GM12878 (cell line): ENCODE measurements around the gene AGRP. TPM values are rescaled to one million over a fixed set of nuclear protein-coding genes. Genes with fewer than 3 reads are reported as not detected.

Experiments
- ATAC-seq: fragments of 200-7000 bp; cut with Tn5 transposase; 3 replicates; pipeline ENCODE4 v1.9.1; 2020; ENCODE audit warnings: mild to moderate bottlenecking, moderate library complexity
- BruUV-seq: library from RNA; stranded (reverse); fragments of 400-500 nt; replicated peaks from 2 replicates; lab custom pipeline; 2021; lab: Mats Ljungman, UMichigan
- CTCF ChIA-PET: fragments of 300-600 bp; sonication (Branson Sonifier 250); formaldehyde crosslinking; extraction: SDS; loops from one replicate; lab custom pipeline; 2021; ENCODE audit warnings: inconsistent platforms; lab: Yijun Ruan, JAX
- POLR2A ChIA-PET: fragments of 350-600 bp; formaldehyde crosslinking; extraction: SDS; loops from one replicate; lab custom pipeline; 2021; ENCODE audit warnings: inconsistent platforms; lab: Charles Lee
- RAD21 ChIA-PET: fragments of 300-600 bp; sonication (Branson Sonifier 250); formaldehyde crosslinking; loops from one replicate; lab custom pipeline; 2023; ENCODE audit warnings: antibody characterized with exemption; ENCODE audit not compliant: unreplicated experiment; lab: Charles Lee
- SMC1A ChIA-PET: fragments of 300-600 bp; sonication (Branson Sonifier 250); formaldehyde crosslinking; loops from one replicate; lab custom pipeline; 2023; ENCODE audit not compliant: unreplicated experiment, uncharacterized antibody; lab: Charles Lee
- DNase-seq: peaks from one replicate; pipeline ENCODE4 v3.0.0-alpha.2; 2011; ENCODE audit warnings: low read depth, low spot score
- FAIRE-seq: peaks from 3 replicates; lab custom pipeline; 2011; peaks lifted over from hg19 to GRCh38; lab: Jason Lieb, UNC
- H2AFZ ChIP-seq: 2 replicates; pipeline ENCODE4 v1.6.0; 2011; ENCODE audit warnings: low read depth, low read length, control low read depth; ENCODE audit not compliant: control insufficient read depth
- H3K27ac ChIP-seq: 2 replicates; pipeline ENCODE4 v1.5.1; 2011; ENCODE audit warnings: control low read depth; ENCODE audit not compliant: control insufficient read depth, insufficient read depth
- H3K27me3 ChIP-seq, 2 experiments: replicated peaks in 1 of 2; 2 replicates each; pipeline versions ENCODE4 v1.6.0 to v1.6.1; 2011; ENCODE audit warnings: low read length in 1 of 2; ENCODE audit not compliant: control insufficient read depth in 2 of 2, insufficient read depth in 2 of 2
- H3K36me3 ChIP-seq, 2 experiments: 2 replicates each; pipeline ENCODE4 v1.5.1; 2011; ENCODE audit warnings: low read length in 1 of 2; ENCODE audit not compliant: control insufficient read depth in 2 of 2, insufficient read depth in 2 of 2
- H3K4me1 ChIP-seq: 2 replicates; pipeline ENCODE4 v1.6.1; 2011; ENCODE audit warnings: mild to moderate bottlenecking, low read length, moderate library complexity, mixed read lengths; ENCODE audit not compliant: control insufficient read depth, insufficient read depth
- H3K4me2 ChIP-seq: 2 replicates; pipeline ENCODE4 v1.6.0; 2011; ENCODE audit warnings: control low read depth; ENCODE audit not compliant: control insufficient read depth, insufficient read depth
- H3K4me3 ChIP-seq: fragments of 200-600 bp; sonication (generic); 2 replicates; pipeline ENCODE4 v1.5.1; 2016
- H3K79me2 ChIP-seq: 2 replicates; pipeline ENCODE4 v1.6.0; 2011; ENCODE audit warnings: low read length; ENCODE audit not compliant: control insufficient read depth, insufficient read depth
- H3K9ac ChIP-seq: 2 replicates; pipeline ENCODE4 v1.8.0; 2011; ENCODE audit warnings: low read length, control low read depth, mixed read lengths; ENCODE audit not compliant: control insufficient read depth, insufficient read depth
- H3K9me3 ChIP-seq: replicated peaks from 3 replicates; pipeline ENCODE4 v1.5.1; 2011; ENCODE audit warnings: mild to moderate bottlenecking, low read length; ENCODE audit not compliant: control insufficient read depth, insufficient read depth
- H4K20me1 ChIP-seq: 2 replicates; pipeline ENCODE4 v1.6.0; 2011; ENCODE audit not compliant: control insufficient read depth, insufficient read depth
- JUND ChIP-seq: IDR thresholded peaks from 2 replicates; pipeline ENCODE4 v1.6.1; 2012; ENCODE audit warnings: low read depth, mild to moderate bottlenecking, low read length, improper control_type of control experiment, moderate library complexity
- NFXL1 ChIP-seq: fragments of 450-650 bp; IDR thresholded peaks from 2 replicates; pipeline ENCODE4 v1.6.1; 2017; ENCODE audit warnings: antibody characterized with exemption, mild to moderate bottlenecking, borderline replicate concordance
- POLR2A ChIP-seq: IDR thresholded peaks from 2 replicates; pipeline ENCODE4 v1.6.1; 2011; ENCODE audit warnings: low read depth, mild to moderate bottlenecking, low read length
- WRNIP1 ChIP-seq: IDR thresholded peaks from 2 replicates; pipeline ENCODE4 v1.6.1; 2011; ENCODE audit warnings: low read depth, low read length, improper control_type of control experiment, borderline replicate concordance
- WGBS: methylation state at CpG from one replicate; pipeline ENCODE4 v1.1.6; 2016; ENCODE audit warnings: low lambda C conversion rate; ENCODE audit not compliant: insufficient replicate concordance, insufficient coverage; ENCODE audit errors: missing lambda C conversion rate; 5-methylcytosine and 5-hydroxymethylcytosine counted together
- in situ Hi-C: fragments of 300-500 bp; cut with MboI; formaldehyde crosslinking; loops from 9 replicates; pipeline ENCODE4 v1.14.3; 2018; ENCODE audit warnings: mixed read lengths
- intact Hi-C: fragments of 100-400 bp; cut with micrococcal nuclease; formaldehyde crosslinking; loops from one replicate; pipeline ENCODE4 v1.14.2; 2022; ENCODE audit not compliant: unreplicated experiment
- polyA plus RNA-seq, 11 experiments: library from polyadenylated mRNA; depleted of rRNA in 4 of 11; unstranded in 6 of 11; stranded (reverse) in 5 of 11; fragments of >200 nt; fragmentation: Nextera tagmentation in 4 of 11; fragmentation: Illumina TruSeq in 1 of 11; extraction: Ambion mirVana in 4 of 11; extraction: Trizol in 1 of 11; gene quantifications; 1 replicate in 1 of 11; 2 replicates in 10 of 11; pipeline versions ENCODE4 v1.2.1 to v1.2.3, GENCODE V29; 2011 to 2016; ENCODE audit warnings: inconsistent platforms in 2 of 11, missing spikeins in 2 of 11, low read depth in 1 of 11
- total RNA-seq, 4 experiments: library from RNA; depleted of rRNA in 3 of 4; stranded (reverse); fragments of >200 nt in 3 of 4; fragmentation: Illumina TruSeq in 1 of 4; extraction: Trizol in 1 of 4; gene quantifications; 2 replicates each; pipeline versions ENCODE4 v1.2.1 to v1.2.3, GENCODE V29; 2013 to 2021
- TF ChIP-seq, protein P1 (sequence below): fragments of 450-650 bp; IDR thresholded peaks from 2 replicates; pipeline ENCODE4 v1.6.1; 2016; ENCODE audit warnings: mild to moderate bottlenecking, moderate library complexity, borderline replicate concordance

AGRP gene
- total and polyA plus RNA-seq, 10 of the 15 experiments (the other 5 are each of a cell fraction or from before 2014, with no cell fraction given), result 0.16 to 0.75 (median 0.53) TPM; not detected in 6

- TF ChIP-seq, protein P1, sequence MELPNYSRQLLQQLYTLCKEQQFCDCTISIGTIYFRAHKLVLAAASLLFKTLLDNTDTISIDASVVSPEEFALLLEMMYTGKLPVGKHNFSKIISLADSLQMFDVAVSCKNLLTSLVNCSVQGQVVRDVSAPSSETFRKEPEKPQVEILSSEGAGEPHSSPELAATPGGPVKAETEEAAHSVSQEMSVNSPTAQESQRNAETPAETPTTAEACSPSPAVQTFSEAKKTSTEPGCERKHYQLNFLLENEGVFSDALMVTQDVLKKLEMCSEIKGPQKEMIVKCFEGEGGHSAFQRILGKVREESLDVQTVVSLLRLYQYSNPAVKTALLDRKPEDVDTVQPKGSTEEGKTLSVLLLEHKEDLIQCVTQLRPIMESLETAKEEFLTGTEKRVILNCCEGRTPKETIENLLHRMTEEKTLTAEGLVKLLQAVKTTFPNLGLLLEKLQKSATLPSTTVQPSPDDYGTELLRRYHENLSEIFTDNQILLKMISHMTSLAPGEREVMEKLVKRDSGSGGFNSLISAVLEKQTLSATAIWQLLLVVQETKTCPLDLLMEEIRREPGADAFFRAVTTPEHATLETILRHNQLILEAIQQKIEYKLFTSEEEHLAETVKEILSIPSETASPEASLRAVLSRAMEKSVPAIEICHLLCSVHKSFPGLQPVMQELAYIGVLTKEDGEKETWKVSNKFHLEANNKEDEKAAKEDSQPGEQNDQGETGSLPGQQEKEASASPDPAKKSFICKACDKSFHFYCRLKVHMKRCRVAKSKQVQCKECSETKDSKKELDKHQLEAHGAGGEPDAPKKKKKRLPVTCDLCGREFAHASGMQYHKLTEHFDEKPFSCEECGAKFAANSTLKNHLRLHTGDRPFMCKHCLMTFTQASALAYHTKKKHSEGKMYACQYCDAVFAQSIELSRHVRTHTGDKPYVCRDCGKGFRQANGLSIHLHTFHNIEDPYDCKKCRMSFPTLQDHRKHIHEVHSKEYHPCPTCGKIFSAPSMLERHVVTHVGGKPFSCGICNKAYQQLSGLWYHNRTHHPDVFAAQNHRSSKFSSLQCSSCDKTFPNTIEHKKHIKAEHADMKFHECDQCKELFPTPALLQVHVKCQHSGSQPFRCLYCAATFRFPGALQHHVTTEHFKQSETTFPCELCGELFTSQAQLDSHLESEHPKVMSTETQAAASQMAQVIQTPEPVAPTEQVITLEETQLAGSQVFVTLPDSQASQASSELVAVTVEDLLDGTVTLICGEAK, result no peak
- no peak for TF ChIP-seq WRNIP1
Measured at GRCh38 chr16:67451061-67451703, 32.2 kb downstream of the AGRP start (continued).

DNA sequence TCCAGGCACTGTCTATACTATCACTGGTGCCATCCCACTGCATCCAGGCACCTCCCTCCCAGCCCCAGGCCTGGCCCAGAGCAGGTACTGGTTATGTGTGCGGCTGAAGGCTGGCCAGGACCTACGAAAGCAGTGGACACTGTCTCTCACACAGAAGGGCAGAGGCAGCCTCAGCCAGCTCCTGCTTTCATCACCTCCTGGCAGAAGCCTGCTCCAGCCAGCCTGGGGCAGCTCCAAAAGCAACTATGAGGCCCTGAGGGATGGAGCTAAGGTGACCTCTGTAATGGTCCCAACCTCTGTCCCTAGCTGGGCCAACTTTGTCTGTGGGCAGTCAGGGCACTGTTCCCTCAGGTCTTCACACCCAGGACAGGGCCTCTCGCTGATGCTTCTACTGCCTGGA lies 33.6 kb downstream of the AGRP start:
- Histone ChIP-seq H3K36me3 (peaks cover 10 to 16% of the 10 kb centered on the region in 2 experiments; a peak in 3 of 4 replicates), H3K4me1 (no peaks in the 10 kb centered on the region), H2AFZ (no peak overlapping the region), H3K9me3 (no peaks in the 10 kb centered on the region), H3K9ac (no peak overlapping the region), H3K27me3 (no peaks in the 10 kb centered on the region), H3K79me2 (no peaks in the 10 kb centered on the region), H3K4me3 (no peak overlapping the region), H3K27ac (no peak overlapping the region), H3K4me2 (no peak overlapping the region), H4K20me1 (no peaks in the 10 kb centered on the region)
- no peak for FAIRE-seq
- ChIA-PET POLR2A (no interaction called here), SMC1A (interaction anchor here (1.1 to 1.6 kb wide), 2 partner anchors 21 to 189 kb away, joined by 4 read pairs; no protein-coding TSS in a partner anchor), CTCF (interaction anchor here (0.6 to 1.6 kb wide), 2 partner anchors 22 to 118 kb away, joined by 4 to 7 read pairs; no protein-coding TSS in a partner anchor), RAD21 (no interaction called here)
- intact Hi-C loops (no loop called here), in situ Hi-C loops (no loop called here)
- no peak for ATAC-seq
- 93% methylated on average over 3 of the region's 3 CpGs for WGBS
- 0 out of 2 replicates have a peak, but pooled peaks have one; percentile 26 for TF ChIP-seq POLR2A
- no peak for TF ChIP-seq JUND
- no peak for TF ChIP-seq NFXL1
- no TSS peak for BruUV-seq
- no peak for DNase-seq
